PC-3 (cell line): ENCODE results near the gene LAMA5. TPM values are rescaled to one million over a fixed set of nuclear protein-coding genes. Genes with fewer than 3 reads are reported as not detected.

Experiments
- ATAC-seq: fragments of 200-7000 bp; cut with Tn5 transposase; 2 replicates; pipeline ENCODE4 v1.9.1; 2020; ENCODE audit warnings: mild to moderate bottlenecking, moderate library complexity
- Bru-seq: library from RNA; stranded (reverse); fragments of 400-500 nt; gene quantifications from one replicate; lab custom pipeline; 2021; lab: Mats Ljungman, UMichigan
- BruChase-seq, 2 experiments: library from RNA; stranded (reverse); fragments of 400-500 nt; gene quantifications; one replicate each; lab custom pipeline; 2021; lab: Mats Ljungman, UMichigan
- BruUV-seq: library from RNA; stranded (reverse); fragments of 400-500 nt; replicated peaks from 2 replicates; lab custom pipeline; 2021; lab: Mats Ljungman, UMichigan
- CTCF ChIA-PET: fragments of 300-600 bp; sonication (Branson Sonifier 250); formaldehyde crosslinking; loops from one replicate; lab custom pipeline; 2022; ENCODE audit warnings: antibody characterized with exemption; lab: Charles Lee
- POLR2A ChIA-PET: fragments of 300-600 bp; sonication (Branson Sonifier 250); formaldehyde crosslinking; loops from one replicate; lab custom pipeline; 2022; ENCODE audit warnings: antibody characterized with exemption; ENCODE audit not compliant: unreplicated experiment; lab: Charles Lee
- DNase-seq: peaks from one replicate; pipeline ENCODE4 v3.0.0-alpha.2; 2015
- H2AFZ ChIP-seq: fragments of 300-600 bp; sonication (generic); 2 replicates; pipeline ENCODE4 v1.6.0; 2016; ENCODE audit warnings: antibody characterized with exemption, low read length
- H3F3A ChIP-seq: fragments of 300-600 bp; sonication (generic); one replicate; pipeline ENCODE4 v1.6.0; 2017; ENCODE audit warnings: antibody characterized with exemption, low read length, control low read depth, mild to moderate bottlenecking; ENCODE audit not compliant: unreplicated experiment
- H3K27ac ChIP-seq: fragments of 300-600 bp; sonication (generic); 2 replicates; pipeline ENCODE4 v1.5.1; 2016; ENCODE audit warnings: mild to moderate bottlenecking, low read length
- H3K27me3 ChIP-seq: fragments of 300-600 bp; sonication (generic); 2 replicates; pipeline ENCODE4 v1.6.1; 2016; ENCODE audit warnings: low read length, mixed read lengths
- H3K36me3 ChIP-seq: fragments of 300-600 bp; sonication (generic); 2 replicates; pipeline ENCODE4 v1.6.1; 2016; ENCODE audit warnings: low read depth, mixed run types, low read length, mixed read lengths
- H3K4me1 ChIP-seq: fragments of 300-600 bp; sonication (generic); 2 replicates; pipeline ENCODE4 v1.5.1; 2016; ENCODE audit warnings: low read length; ENCODE audit not compliant: insufficient read depth
- H3K4me2 ChIP-seq: fragments of 300-600 bp; sonication (generic); 2 replicates; pipeline ENCODE4 v1.6.0; 2016; ENCODE audit warnings: low read length
- H3K4me3 ChIP-seq: fragments of 300-600 bp; sonication (generic); 2 replicates; pipeline ENCODE4 v1.5.1; 2016; ENCODE audit warnings: mild to moderate bottlenecking, low read length, mixed read lengths
- H3K79me2 ChIP-seq: fragments of 300-600 bp; sonication (generic); 2 replicates; pipeline ENCODE4 v1.6.1; 2017; ENCODE audit warnings: low read length, mixed read lengths
- H3K9ac ChIP-seq: fragments of 300-600 bp; sonication (generic); 2 replicates; pipeline ENCODE4 v1.6.0; 2016; ENCODE audit warnings: mild to moderate bottlenecking, low read length
- H3K9me2 ChIP-seq: fragments of 300-600 bp; sonication (generic); replicated peaks from 2 replicates; pipeline ENCODE4 v1.6.1; 2016; ENCODE audit warnings: mixed run types, low read length, mixed read lengths
- H3K9me3 ChIP-seq: fragments of 300-600 bp; sonication (generic); 2 replicates; pipeline ENCODE4 v1.6.1; 2016; ENCODE audit warnings: low read length, mixed read lengths
- H4K20me1 ChIP-seq: fragments of 300-600 bp; sonication (generic); 2 replicates; pipeline ENCODE4 v1.6.1; 2016; ENCODE audit warnings: low read length, mixed read lengths
- EZH2 ChIP-seq: fragments of 300-600 bp; sonication (generic); IDR thresholded peaks from one replicate; pipeline ENCODE4 v1.6.1; 2017; ENCODE audit warnings: antibody characterized with exemption, mild to moderate bottlenecking, low read length; ENCODE audit not compliant: unreplicated experiment
- EZH2phosphoT487 ChIP-seq: fragments of 300-600 bp; sonication (generic); IDR thresholded peaks from 2 replicates; pipeline ENCODE4 v1.6.1; 2018; ENCODE audit warnings: mild to moderate bottlenecking, antibody characterized with exemption, low read length, borderline replicate concordance
- intact Hi-C: fragments of 100-400 bp; cut with micrococcal nuclease; formaldehyde crosslinking; loops from 2 replicates; pipeline ENCODE4 v1.9.0; 2023
- long read RNA-seq: library from polyadenylated mRNA; unstranded; transcript quantifications from one replicate; pipeline ENCODE4 v2.0.0, GENCODE V29; 2021; ENCODE audit not compliant: unreplicated experiment
- total RNA-seq: library from RNA; depleted of rRNA; stranded (reverse); fragments of >200 nt; gene quantifications from 2 replicates; pipeline ENCODE4 v1.2.3, GENCODE V29; 2014; rRNA removed
- TF ChIP-seq, protein P1 (sequence below): fragments of 300-600 bp; sonication (generic); conservative IDR thresholded peaks from 2 replicates; pipeline ENCODE4 v1.5.1; 2017; ENCODE audit warnings: antibody characterized with exemption, low read depth, mild to moderate bottlenecking, low read length

The LAMA5 gene, protein sequence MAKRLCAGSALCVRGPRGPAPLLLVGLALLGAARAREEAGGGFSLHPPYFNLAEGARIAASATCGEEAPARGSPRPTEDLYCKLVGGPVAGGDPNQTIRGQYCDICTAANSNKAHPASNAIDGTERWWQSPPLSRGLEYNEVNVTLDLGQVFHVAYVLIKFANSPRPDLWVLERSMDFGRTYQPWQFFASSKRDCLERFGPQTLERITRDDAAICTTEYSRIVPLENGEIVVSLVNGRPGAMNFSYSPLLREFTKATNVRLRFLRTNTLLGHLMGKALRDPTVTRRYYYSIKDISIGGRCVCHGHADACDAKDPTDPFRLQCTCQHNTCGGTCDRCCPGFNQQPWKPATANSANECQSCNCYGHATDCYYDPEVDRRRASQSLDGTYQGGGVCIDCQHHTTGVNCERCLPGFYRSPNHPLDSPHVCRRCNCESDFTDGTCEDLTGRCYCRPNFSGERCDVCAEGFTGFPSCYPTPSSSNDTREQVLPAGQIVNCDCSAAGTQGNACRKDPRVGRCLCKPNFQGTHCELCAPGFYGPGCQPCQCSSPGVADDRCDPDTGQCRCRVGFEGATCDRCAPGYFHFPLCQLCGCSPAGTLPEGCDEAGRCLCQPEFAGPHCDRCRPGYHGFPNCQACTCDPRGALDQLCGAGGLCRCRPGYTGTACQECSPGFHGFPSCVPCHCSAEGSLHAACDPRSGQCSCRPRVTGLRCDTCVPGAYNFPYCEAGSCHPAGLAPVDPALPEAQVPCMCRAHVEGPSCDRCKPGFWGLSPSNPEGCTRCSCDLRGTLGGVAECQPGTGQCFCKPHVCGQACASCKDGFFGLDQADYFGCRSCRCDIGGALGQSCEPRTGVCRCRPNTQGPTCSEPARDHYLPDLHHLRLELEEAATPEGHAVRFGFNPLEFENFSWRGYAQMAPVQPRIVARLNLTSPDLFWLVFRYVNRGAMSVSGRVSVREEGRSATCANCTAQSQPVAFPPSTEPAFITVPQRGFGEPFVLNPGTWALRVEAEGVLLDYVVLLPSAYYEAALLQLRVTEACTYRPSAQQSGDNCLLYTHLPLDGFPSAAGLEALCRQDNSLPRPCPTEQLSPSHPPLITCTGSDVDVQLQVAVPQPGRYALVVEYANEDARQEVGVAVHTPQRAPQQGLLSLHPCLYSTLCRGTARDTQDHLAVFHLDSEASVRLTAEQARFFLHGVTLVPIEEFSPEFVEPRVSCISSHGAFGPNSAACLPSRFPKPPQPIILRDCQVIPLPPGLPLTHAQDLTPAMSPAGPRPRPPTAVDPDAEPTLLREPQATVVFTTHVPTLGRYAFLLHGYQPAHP (N-terminal part only)
- total RNA-seq = 196 and 308 TPM in 2 replicates
- percentile 88 among the genes with signal in this experiment for Bru-seq, nascent RNA
- BruChase-seq, experiment 1, labeled RNA remaining after a 6-hour chase = percentile 97 among the genes with signal in this experiment
- BruChase-seq, experiment 2, labeled RNA remaining after a 2-hour chase = percentile 93 among the genes with signal in this experiment
- long read RNA-seq, transcript LAMA5-212 (4 exons, 780 nt) = major isoform, 30 of 885 reads
- long read RNA-seq, partial matches to known transcripts = 700 of 885 reads
- long read RNA-seq, other reads (novel, unspliced or antisense) = 155 of 885 reads

DNA sequence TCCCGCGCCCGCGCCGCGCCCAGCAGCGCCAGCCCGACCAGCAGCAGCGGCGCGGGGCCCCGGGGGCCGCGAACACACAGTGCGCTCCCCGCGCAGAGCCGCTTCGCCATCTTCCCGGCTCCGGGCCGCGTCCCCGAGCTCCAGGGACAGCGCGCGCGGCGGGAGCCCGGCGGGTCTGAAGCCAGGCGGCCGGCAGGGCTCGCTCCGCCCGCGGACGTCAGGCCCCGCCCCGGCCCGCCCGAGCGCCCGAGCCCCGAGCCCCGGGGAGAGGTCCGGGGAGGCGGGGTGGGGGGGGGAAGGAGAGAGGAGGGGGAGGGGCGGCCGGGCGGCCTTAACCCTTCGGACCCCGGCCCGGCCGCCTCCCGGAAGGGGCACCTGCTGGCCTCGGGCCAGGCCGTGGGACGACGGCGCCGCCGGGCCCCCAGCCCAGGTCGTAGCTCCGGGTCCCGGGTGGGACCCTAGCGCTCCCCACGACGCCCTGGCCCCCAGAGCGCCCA, at the start of gene LAMA5:
Gene LAMA5 (minus strand): TSS at position 177 of the 497 bp plus-strand sequence. CDS start 67 bp downstream, at position 110.
- Histone ChIP-seq H3K4me1 (peaks cover 71% of the 10 kb centered on the region), H4K20me1 (peaks cover 34% of the 10 kb centered on the region), H3K9me3 (no peaks in the 10 kb centered on the region), H3K36me3 (peaks cover 11% of the 10 kb centered on the region; the same call in 1 of the 2 replicates), H3K9ac (peak within 1 kb of the TSS; percentile 85), H2AFZ (peak within 1 kb of the TSS; percentile 75), H3K27ac (peak within 1 kb of the TSS; percentile 81), H3K27me3 (no peaks in the 10 kb centered on the region), H3K4me3 (peak within 1 kb of the TSS; percentile 80), H3F3A (no peaks in the 10 kb centered on the region), H3K4me2 (peak within 1 kb of the TSS; percentile 89), H3K79me2 (peaks cover 47% of the 10 kb centered on the region), H3K9me2 (no peaks in the 10 kb centered on the region)
- BruUV-seq = no TSS peak
- DNase-seq (peak; percentile 59), ATAC-seq (peak; percentile 14)
- CTCF ChIA-PET = interaction anchor here (0.5 to 3.2 kb wide), 3 partner anchors 15 to 65 kb away, joined by 3 to 18 read pairs (median 5); no protein-coding TSS in a partner anchor
- TF ChIP-seq EZH2 = no peak
- TF ChIP-seq EZH2phosphoT487 = no peak
- TF ChIP-seq, protein P1, sequence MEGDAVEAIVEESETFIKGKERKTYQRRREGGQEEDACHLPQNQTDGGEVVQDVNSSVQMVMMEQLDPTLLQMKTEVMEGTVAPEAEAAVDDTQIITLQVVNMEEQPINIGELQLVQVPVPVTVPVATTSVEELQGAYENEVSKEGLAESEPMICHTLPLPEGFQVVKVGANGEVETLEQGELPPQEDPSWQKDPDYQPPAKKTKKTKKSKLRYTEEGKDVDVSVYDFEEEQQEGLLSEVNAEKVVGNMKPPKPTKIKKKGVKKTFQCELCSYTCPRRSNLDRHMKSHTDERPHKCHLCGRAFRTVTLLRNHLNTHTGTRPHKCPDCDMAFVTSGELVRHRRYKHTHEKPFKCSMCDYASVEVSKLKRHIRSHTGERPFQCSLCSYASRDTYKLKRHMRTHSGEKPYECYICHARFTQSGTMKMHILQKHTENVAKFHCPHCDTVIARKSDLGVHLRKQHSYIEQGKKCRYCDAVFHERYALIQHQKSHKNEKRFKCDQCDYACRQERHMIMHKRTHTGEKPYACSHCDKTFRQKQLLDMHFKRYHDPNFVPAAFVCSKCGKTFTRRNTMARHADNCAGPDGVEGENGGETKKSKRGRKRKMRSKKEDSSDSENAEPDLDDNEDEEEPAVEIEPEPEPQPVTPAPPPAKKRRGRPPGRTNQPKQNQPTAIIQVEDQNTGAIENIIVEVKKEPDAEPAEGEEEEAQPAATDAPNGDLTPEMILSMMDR = no peak
- intact Hi-C loops = loop anchor here (5.0 kb wide), 1 partner anchor 65 kb away; the partner anchor contains the start of gene ADRM1
- POLR2A ChIA-PET = no interaction called here

DNA sequence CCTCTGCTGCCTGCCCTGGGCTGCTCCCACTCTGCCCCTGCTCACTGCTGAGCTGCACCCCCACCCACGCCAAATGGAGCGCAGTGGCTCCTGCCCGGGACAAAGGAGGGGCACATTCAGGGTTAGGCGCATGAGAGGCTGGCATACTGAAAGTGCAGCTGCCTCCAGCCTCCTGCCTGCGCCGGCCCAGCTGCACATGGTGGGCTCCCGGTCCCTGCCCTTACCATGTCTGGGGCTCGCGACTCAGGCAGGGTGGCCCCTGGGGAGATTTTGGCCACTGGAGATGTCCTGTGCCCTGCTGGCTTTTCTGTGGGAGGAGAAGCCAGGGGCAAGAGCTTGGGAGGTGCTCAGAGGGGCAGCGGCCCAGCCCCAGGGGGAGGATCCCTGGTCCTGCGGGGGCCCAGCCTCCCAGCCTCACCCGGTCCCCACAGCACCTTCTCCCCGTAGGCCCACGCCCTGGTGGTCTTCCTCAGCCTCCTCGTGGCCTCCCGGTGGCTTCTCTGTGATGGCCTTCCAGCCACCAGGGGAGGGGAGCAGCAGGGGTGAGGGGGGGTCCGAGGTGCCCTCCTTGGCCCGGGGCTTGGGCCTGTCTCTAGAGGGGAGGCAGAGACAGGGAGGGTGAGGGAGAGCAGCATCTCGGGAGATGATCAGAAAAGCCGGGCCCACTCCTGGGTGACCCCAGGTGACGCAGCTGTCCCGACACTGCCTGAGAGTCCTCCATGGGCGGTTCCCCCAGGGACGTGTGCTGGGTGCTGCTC, 48.4 kb upstream of the LAMA5 start:
- H3K27me3 ChIP-seq = no peaks in the 10 kb centered on the region
- no TSS peak for BruUV-seq
- no peak for ATAC-seq
- H3K9me3 ChIP-seq = no peaks in the 10 kb centered on the region
- no peak overlapping the region for H3K9ac ChIP-seq
- no peak overlapping the region for H3K4me2 ChIP-seq
- no peaks in the 10 kb centered on the region for H3K4me1 ChIP-seq
- no peaks in the 10 kb centered on the region for H3F3A ChIP-seq
- CTCF ChIA-PET = no interaction called here
- H2AFZ ChIP-seq = no peak overlapping the region
- intact Hi-C loops = no loop called here
- H3K36me3 ChIP-seq = no peaks in the 10 kb centered on the region
- no peaks in the 10 kb centered on the region for H4K20me1 ChIP-seq
- POLR2A ChIA-PET = no interaction called here
- no peak for TF ChIP-seq EZH2
- TF ChIP-seq, protein P1 = no peak
- TF ChIP-seq EZH2phosphoT487 = no peak
- no peak overlapping the region for H3K27ac ChIP-seq
- no peak for DNase-seq
- H3K9me2 ChIP-seq = no peaks in the 10 kb centered on the region
- no peaks in the 10 kb centered on the region for H3K79me2 ChIP-seq
- no peak overlapping the region for H3K4me3 ChIP-seq
